Measurements from ENCODE around the gene QRICH2. TPM values are rescaled to one million over a fixed set of nuclear protein-coding genes. Genes with fewer than 3 reads are reported as not detected.
A peak's percentile ranks its signal among the peaks of the same experiment; 100 is the strongest.
"Not testable (repeated sequence)": the region's sequence is repeated elsewhere in the genome, so short reads cannot be mapped to it uniquely, and the experiment has no call there.

The QRICH2 gene
- total RNA-seq, 1 donor from 2014 or later: 12.3 TPM

GRCh38 chr17:76353599-76354316 is 45.7 kb upstream of the QRICH2 start, which contains the start of gene PRPSAP1:
Gene PRPSAP1, minus strand, starts transcription at chr17:76353916. Its CDS starts 213 bp downstream, at chr17:76353703.
- H3K4me3 Mint-ChIP-seq: peak within 1 kb of the TSS; percentile 98
- peak within 1 kb of the TSS; percentile 100 for H3K27ac Mint-ChIP-seq (ENCODE audit: unreplicated experiment)
- no peaks in the 10 kb centered on the region for H3K27me3 Mint-ChIP-seq (ENCODE audit: low read depth)
- peak; percentile 28 for TF ChIP-seq CTCF (conservative IDR thresholded peaks at IDR 0.05)
- no peaks in the 10 kb centered on the region for H3K9me3 Mint-ChIP-seq
- H3K4me1 Mint-ChIP-seq: peaks cover 27% of the 10 kb centered on the region
- peaks cover 4% of the 10 kb centered on the region for H3K36me3 Mint-ChIP-seq (ENCODE audit: low read depth)
- peak; percentile 85 for DNase-seq (ENCODE audit: low read depth, low spot score)

- Mint-ChIP-seq H3K27ac (ENCODE audit: unreplicated experiment) (peak overlapping the region; percentile 90), H3K27me3 (ENCODE audit: low read depth) (no peaks in the 10 kb centered on the region), H3K4me3 (peak overlapping the region; percentile 98), H3K4me1 (peaks cover 27% of the 10 kb centered on the region), H3K9me3 (no peaks in the 10 kb centered on the region), H3K36me3 (ENCODE audit: low read depth) (peaks cover 4% of the 10 kb centered on the region)
- TF ChIP-seq CTCF (conservative IDR thresholded peaks at IDR 0.05): no peak
- DNase-seq (ENCODE audit: low read depth, low spot score): no peak
Observed at GRCh38 chr17:76353004-76353598, 45.0 kb upstream of the QRICH2 start.

GRCh38 chr17:76351526-76352071 is 43.5 kb upstream of the QRICH2 start:
- H3K27me3 Mint-ChIP-seq (ENCODE audit: low read depth): no peaks in the 10 kb centered on the region
- no peak overlapping the region for H3K27ac Mint-ChIP-seq (ENCODE audit: unreplicated experiment)
- no peak for DNase-seq (ENCODE audit: low read depth, low spot score)
- peaks cover 11% of the 10 kb centered on the region for H3K36me3 Mint-ChIP-seq (ENCODE audit: low read depth)
- H3K4me3 Mint-ChIP-seq: peak overlapping the region; percentile 98
- H3K9me3 Mint-ChIP-seq: no peaks in the 10 kb centered on the region
- no peak for TF ChIP-seq CTCF (conservative IDR thresholded peaks at IDR 0.05)
- H3K4me1 Mint-ChIP-seq: peaks cover 27% of the 10 kb centered on the region

GRCh38 chr17:76350463-76350862 is 42.4 kb upstream of the QRICH2 start:
- Mint-ChIP-seq H3K4me1 (peaks cover 27% of the 10 kb centered on the region), H3K27me3 (ENCODE audit: low read depth) (no peaks in the 10 kb centered on the region), H3K27ac (ENCODE audit: unreplicated experiment) (no peak overlapping the region), H3K4me3 (peak overlapping the region; percentile 72), H3K9me3 (no peaks in the 10 kb centered on the region), H3K36me3 (ENCODE audit: low read depth) (peaks cover 19% of the 10 kb centered on the region)
- TF ChIP-seq CTCF (conservative IDR thresholded peaks at IDR 0.05): no peak
- no peak for DNase-seq (ENCODE audit: low read depth, low spot score)

GRCh38 chr17:76346936-76347335 is 38.9 kb upstream of the QRICH2 start:
- H3K9me3 Mint-ChIP-seq; H3K4me1 Mint-ChIP-seq; DNase-seq (ENCODE audit: low read depth, low spot score); H3K4me3 Mint-ChIP-seq; H3K27me3 Mint-ChIP-seq (ENCODE audit: low read depth); H3K27ac Mint-ChIP-seq (ENCODE audit: unreplicated experiment): not testable (repeated sequence)
- peaks cover 21% of the 10 kb centered on the region for H3K36me3 Mint-ChIP-seq (ENCODE audit: low read depth)
